Measurements from ENCODE around the gene ICAM5. TPM values are rescaled to one million over a fixed set of nuclear protein-coding genes. Genes with fewer than 3 reads are reported as not detected.

Gene ICAM5
- total and polyA plus RNA-seq, 9 of the 15 experiments (the other 6 are each of a cell fraction or from before 2014, with no cell fraction given): 0.10 to 114 (median 13.7) TPM

GRCh38 chr19:10305139-10305806, 15.5 kb downstream of the ICAM5 start (continued):
- TF ChIP-seq ELK1 (CRISPR knock-in tag; IDR thresholded peaks at IDR 0.05): no peak
- no peak for TF ChIP-seq ZNF23 (CRISPR knock-in tag; IDR thresholded peaks at IDR 0.05)
- no peak for TF ChIP-seq RFX1 (IDR thresholded peaks at IDR 0.05)
- TF ChIP-seq ZNF212 (CRISPR knock-in tag; IDR thresholded peaks at IDR 0.05): no peak
- no peak for TF ChIP-seq RUNX1 (IDR thresholded peaks at IDR 0.05; ENCODE audit: low read depth)
- peak; percentile 46; the same call in 1 of the 2 replicates for TF ChIP-seq DIDO1 (tag; IDR thresholded peaks at IDR 0.05; ENCODE audit: low read depth)
- TF ChIP-seq HDAC2 (IDR thresholded peaks at IDR 0.05): 0 out of 2 replicates have a peak, but pooled peaks have one; percentile 58
- no peak for TF ChIP-seq ZNF217 (CRISPR knock-in tag; IDR thresholded peaks at IDR 0.05)
- TF ChIP-seq ETV1 (tag; conservative IDR thresholded peaks at IDR 0.05; ENCODE audit: low read depth): 0 out of 2 replicates have a peak, but pooled peaks have one; percentile 13
- TF ChIP-seq ZNF398 (CRISPR knock-in tag; IDR thresholded peaks at IDR 0.05): no peak
- no peak for TF ChIP-seq ZNF224 (CRISPR knock-in tag; IDR thresholded peaks at IDR 0.05)
- TF ChIP-seq SMAD4 (CRISPR knock-in tag; conservative IDR thresholded peaks at IDR 0.05): no peak; the same call in 1 of the 2 replicates
- no peak for TF ChIP-seq LEF1 (IDR thresholded peaks at IDR 0.05)
- TF ChIP-seq MNT (conservative IDR thresholded peaks at IDR 0.05): peak in 1 of 2 experiments; percentile 55; a peak in 1 of 4 replicates
- no peak for TF ChIP-seq HDAC1 (IDR thresholded peaks at IDR 0.05)
- TF ChIP-seq SMARCA5 (IDR thresholded peaks at IDR 0.05): peak; percentile 99
- no peak for TF ChIP-seq GTF2F1 (IDR thresholded peaks at IDR 0.05; ENCODE audit: low read depth, low read length)
- peak; percentile 14; the same call in 1 of the 2 replicates for TF ChIP-seq TEAD4 (IDR thresholded peaks at IDR 0.05; ENCODE audit: low read length)
- no peak for TF ChIP-seq TEAD4 (CRISPR knock-in tag; IDR thresholded peaks at IDR 0.05; ENCODE audit: borderline replicate concordance)
- TF ChIP-seq ZBTB17 (CRISPR knock-in tag; IDR thresholded peaks at IDR 0.05): peak; percentile 66; the same call in 1 of the 2 replicates
- no peak for TF ChIP-seq SAFB (IDR thresholded peaks at IDR 0.05; ENCODE audit: borderline replicate concordance, low read depth, low read length)
- no peak for TF ChIP-seq HDGF (IDR thresholded peaks at IDR 0.05)
- no peak for TF ChIP-seq SAFB2 (IDR thresholded peaks at IDR 0.05; ENCODE audit: borderline replicate concordance, low read depth, low read length, severe bottlenecking)
- TF ChIP-seq SFPQ (IDR thresholded peaks at IDR 0.05; ENCODE audit: low read depth, low read length): no peak

Data from K562 (cell line).